HG03565 (cell line): ENCODE results near the gene SHISA6.

Experiments
- ATAC-seq: cut with Tn5 transposase; IDR thresholded peaks from one replicate; pipeline ENCODE4 v1.9.1; 2021; ENCODE audit warnings: mild to moderate bottlenecking, moderate library complexity; ENCODE audit not compliant: unreplicated experiment

Gene SHISA6

GRCh38 chr17:11564589-11565380 is 323.8 kb downstream of the SHISA6 start:
- no peak for ATAC-seq

GRCh38 chr17:11565591-11565990 is 324.6 kb downstream of the SHISA6 start:
- no peak for ATAC-seq

GRCh38 chr17:11578998-11579397 is 338.0 kb downstream of the SHISA6 start:
- no peak for ATAC-seq

- ATAC-seq = no peak
Observed at GRCh38 chr17:11580677-11581076, 339.7 kb downstream of the SHISA6 start.

- ATAC-seq = no peak
Observed at GRCh38 chr17:11582217-11582616, 341.2 kb downstream of the SHISA6 start.

- no peak for ATAC-seq
Observed at GRCh38 chr17:11583306-11583992, 342.4 kb downstream of the SHISA6 start.

- no peak for ATAC-seq
Observed at GRCh38 chr17:11589716-11590115, 348.7 kb downstream of the SHISA6 start.

- no peak for ATAC-seq
Observed at GRCh38 chr17:11598274-11599221, 357.5 kb downstream of the SHISA6 start, which contains the start of gene DNAH9. Gene DNAH9, plus strand, starts transcription at chr17:11598470. Its CDS starts 29 bp downstream, at chr17:11598499.

GRCh38 chr17:11601661-11602060 is 360.6 kb downstream of the SHISA6 start:
- ATAC-seq = no peak

GRCh38 chr17:11608396-11608795 is 367.4 kb downstream of the SHISA6 start:
- ATAC-seq = no peak

- ATAC-seq = no peak
Observed at GRCh38 chr17:11610999-11611566, 370.1 kb downstream of the SHISA6 start.

- no peak for ATAC-seq
Observed at GRCh38 chr17:11612956-11613355, 371.9 kb downstream of the SHISA6 start.
